ENCODE measurements around the gene GPA33. TPM values are rescaled to one million over a fixed set of nuclear protein-coding genes. Genes with fewer than 3 reads are reported as not detected.

GPA33 gene
- total and polyA plus RNA-seq, 9 of the 15 experiments (the other 6 are each of a cell fraction or from before 2014, with no cell fraction given), result 0.13 TPM; not detected in 8

DNA sequence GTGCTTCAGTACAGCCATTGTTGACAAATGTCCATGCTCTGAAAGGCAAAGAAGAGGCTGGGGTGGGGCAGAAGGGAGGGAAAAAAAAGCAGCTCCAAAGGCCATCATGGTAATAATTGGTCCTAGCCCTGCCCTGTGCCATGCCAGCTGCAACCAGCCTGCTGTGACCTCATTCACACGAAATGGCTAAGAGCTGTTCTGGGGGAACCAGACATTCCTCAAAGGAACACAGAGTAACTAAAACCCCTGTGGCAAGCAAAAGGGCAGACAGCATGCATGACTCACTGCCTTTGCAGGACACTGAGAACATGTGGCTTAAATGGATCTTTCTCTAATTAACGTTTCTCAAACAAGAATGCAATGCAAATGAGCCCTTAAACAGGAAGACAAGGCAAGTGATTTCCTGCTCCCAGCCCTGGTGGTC lies 46.0 kb upstream of the GPA33 start:
- Histone ChIP-seq H3K4me1 (replicated peaks in 1 of 2; ENCODE audit: control insufficient read depth in 2 of 2, insufficient read depth in 2 of 2, low read length in 2 of 2) (no peaks in the 10 kb centered on the region), H3K27ac (ENCODE audit: extremely low read depth, low read depth, low read length) (no peak overlapping the region), H3K36me3 (ENCODE audit: control insufficient read depth, insufficient read depth, low read length) (no peaks in the 10 kb centered on the region), H3K27me3 (ENCODE audit: control insufficient read depth in 2 of 2, insufficient read depth in 2 of 2, low read length in 2 of 2) (peaks cover 22 to 34% of the 10 kb centered on the region in 2 experiments), H3K9me3 (replicated peaks; ENCODE audit: control insufficient read depth, insufficient read depth, low read depth, low read length) (no peaks in the 10 kb centered on the region), H3K9me1 (ENCODE audit: control insufficient read depth, insufficient read depth, low read length) (no peaks in the 10 kb centered on the region), H3K9ac (ENCODE audit: insufficient read depth in 1 of 2, low read depth in 2 of 2, low read length in 2 of 2) (no peak overlapping the region), H4K20me1 (replicated peaks; ENCODE audit: control insufficient read depth, insufficient read depth, low read length) (no peaks in the 10 kb centered on the region), H3K4me2 (ENCODE audit: insufficient read depth, low read length) (no peak overlapping the region), H2AFZ (ENCODE audit: low read depth, low read length) (no peak overlapping the region), H3K4me3 (no peak overlapping the region), H3K79me2 (ENCODE audit: control insufficient read depth, insufficient read depth, low read length) (no peaks in the 10 kb centered on the region)
- DNase-seq (ENCODE audit: extremely low read depth in 1 of 4, low spot score in 3 of 4), result no peak
- intact Hi-C loops (cut with micrococcal nuclease), result no loop called here
- CTCF ChIA-PET (ENCODE audit: low intra/inter-chr PET ratio), result no interaction called here
- BruUV-seq (replicated peaks), result no TSS peak
- no peak for ATAC-seq
- POLR2A ChIA-PET, result no interaction called here
- 3% methylated on average over 2 of the region's 2 CpGs for WGBS (ENCODE audit: insufficient coverage, low coverage, missing lambda C conversion rate)
- TF ChIP-seq BMI1 (IDR thresholded peaks at IDR 0.05; ENCODE audit: low read length), result no peak
- no peak for TF ChIP-seq CHD1 (IDR thresholded peaks at IDR 0.05; ENCODE audit: low read length)
- no peak for TF ChIP-seq ARNT (IDR thresholded peaks at IDR 0.05)
- TF ChIP-seq ZNF766 (CRISPR knock-in tag; conservative IDR thresholded peaks at IDR 0.05), result no peak
- TF ChIP-seq E2F3 (CRISPR knock-in tag; IDR thresholded peaks at IDR 0.05), result no peak
- TF ChIP-seq, protein P1, sequence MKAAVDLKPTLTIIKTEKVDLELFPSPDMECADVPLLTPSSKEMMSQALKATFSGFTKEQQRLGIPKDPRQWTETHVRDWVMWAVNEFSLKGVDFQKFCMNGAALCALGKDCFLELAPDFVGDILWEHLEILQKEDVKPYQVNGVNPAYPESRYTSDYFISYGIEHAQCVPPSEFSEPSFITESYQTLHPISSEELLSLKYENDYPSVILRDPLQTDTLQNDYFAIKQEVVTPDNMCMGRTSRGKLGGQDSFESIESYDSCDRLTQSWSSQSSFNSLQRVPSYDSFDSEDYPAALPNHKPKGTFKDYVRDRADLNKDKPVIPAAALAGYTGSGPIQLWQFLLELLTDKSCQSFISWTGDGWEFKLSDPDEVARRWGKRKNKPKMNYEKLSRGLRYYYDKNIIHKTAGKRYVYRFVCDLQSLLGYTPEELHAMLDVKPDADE (conservative IDR thresholded peaks at IDR 0.05; ENCODE audit: control insufficient read depth, low read depth, low read length), result no peak
- TF ChIP-seq, protein P2, sequence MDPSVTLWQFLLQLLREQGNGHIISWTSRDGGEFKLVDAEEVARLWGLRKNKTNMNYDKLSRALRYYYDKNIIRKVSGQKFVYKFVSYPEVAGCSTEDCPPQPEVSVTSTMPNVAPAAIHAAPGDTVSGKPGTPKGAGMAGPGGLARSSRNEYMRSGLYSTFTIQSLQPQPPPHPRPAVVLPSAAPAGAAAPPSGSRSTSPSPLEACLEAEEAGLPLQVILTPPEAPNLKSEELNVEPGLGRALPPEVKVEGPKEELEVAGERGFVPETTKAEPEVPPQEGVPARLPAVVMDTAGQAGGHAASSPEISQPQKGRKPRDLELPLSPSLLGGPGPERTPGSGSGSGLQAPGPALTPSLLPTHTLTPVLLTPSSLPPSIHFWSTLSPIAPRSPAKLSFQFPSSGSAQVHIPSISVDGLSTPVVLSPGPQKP (CRISPR knock-in tag; IDR thresholded peaks at IDR 0.05), result no peak
- no peak for TF ChIP-seq HDAC2 (IDR thresholded peaks at IDR 0.05)
- TF ChIP-seq, protein P3, sequence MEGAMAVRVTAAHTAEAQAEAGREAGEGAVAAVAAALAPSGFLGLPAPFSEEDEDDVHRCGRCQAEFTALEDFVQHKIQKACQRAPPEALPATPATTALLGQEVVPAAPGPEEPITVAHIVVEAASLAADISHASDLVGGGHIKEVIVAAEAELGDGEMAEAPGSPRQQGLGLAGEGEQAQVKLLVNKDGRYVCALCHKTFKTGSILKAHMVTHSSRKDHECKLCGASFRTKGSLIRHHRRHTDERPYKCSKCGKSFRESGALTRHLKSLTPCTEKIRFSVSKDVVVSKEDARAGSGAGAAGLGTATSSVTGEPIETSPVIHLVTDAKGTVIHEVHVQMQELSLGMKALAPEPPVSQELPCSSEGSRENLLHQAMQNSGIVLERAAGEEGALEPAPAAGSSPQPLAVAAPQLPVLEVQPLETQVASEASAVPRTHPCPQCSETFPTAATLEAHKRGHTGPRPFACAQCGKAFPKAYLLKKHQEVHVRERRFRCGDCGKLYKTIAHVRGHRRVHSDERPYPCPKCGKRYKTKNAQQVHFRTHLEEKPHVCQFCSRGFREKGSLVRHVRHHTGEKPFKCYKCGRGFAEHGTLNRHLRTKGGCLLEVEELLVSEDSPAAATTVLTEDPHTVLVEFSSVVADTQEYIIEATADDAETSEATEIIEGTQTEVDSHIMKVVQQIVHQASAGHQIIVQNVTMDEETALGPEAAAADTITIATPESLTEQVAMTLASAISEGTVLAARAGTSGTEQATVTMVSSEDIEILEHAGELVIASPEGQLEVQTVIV (CRISPR knock-in tag; IDR thresholded peaks at IDR 0.05; ENCODE audit: borderline replicate concordance), result no peak
- FAIRE-seq, result no peak
- in situ Hi-C loops (cut with MboI), result no loop called here
